HG03139 (cell line): ENCODE data around the gene FBLN1.
"Not testable (repeated sequence)": the region's sequence is repeated elsewhere in the genome, so short reads cannot be mapped to it uniquely, and the experiment has no call there.

Source experiments
- ATAC-seq: cut with Tn5 transposase; IDR thresholded peaks from one replicate; pipeline ENCODE4 v1.9.1; 2021; ENCODE audit not compliant: unreplicated experiment

The FBLN1 gene

DNA sequence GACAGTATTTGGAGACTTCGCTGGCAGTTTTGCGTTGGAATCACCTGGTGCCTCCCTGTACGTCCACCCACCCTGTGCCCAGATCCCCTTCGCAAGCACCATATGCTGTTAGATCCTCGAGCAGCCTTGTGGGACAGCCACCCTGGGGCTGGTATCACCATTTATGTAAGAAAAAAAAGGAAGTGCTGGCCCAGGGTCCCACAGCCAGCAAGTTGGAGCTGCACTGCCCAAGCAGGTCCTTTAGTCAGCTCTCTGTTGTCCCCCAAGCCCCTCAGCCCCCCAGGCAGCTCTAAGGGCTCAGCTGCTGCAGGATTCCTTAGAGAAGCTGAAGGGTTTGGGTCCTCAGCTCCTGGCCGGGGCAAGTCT, 80.3 kb downstream of the FBLN1 start:
- no peak for ATAC-seq

GRCh38 chr22:45583504-45583903, 80.8 kb downstream of the FBLN1 start:
- no peak for ATAC-seq

DNA sequence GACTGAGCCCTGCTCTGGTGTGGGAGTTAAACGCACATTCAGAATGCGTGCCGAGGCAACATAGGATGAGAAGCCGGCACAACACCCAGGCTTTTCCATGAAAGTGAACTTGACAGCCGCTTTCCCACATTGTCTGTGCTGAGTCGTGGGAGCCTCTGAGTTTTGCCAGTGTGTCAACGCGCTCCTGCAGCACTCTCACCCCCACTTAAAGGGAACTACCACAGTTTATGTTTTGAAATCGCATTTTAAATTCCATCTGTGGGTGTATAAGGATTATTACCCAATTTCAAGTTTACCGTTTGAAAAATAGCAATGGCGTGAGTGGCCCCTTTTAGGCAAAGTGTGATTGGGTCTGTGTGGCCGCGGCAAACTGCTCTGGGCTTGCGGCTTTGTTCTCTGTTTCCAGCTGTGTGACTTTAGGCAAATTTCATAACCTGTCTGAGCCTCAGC, 81.5 kb downstream of the FBLN1 start:
- ATAC-seq = no peak

DNA sequence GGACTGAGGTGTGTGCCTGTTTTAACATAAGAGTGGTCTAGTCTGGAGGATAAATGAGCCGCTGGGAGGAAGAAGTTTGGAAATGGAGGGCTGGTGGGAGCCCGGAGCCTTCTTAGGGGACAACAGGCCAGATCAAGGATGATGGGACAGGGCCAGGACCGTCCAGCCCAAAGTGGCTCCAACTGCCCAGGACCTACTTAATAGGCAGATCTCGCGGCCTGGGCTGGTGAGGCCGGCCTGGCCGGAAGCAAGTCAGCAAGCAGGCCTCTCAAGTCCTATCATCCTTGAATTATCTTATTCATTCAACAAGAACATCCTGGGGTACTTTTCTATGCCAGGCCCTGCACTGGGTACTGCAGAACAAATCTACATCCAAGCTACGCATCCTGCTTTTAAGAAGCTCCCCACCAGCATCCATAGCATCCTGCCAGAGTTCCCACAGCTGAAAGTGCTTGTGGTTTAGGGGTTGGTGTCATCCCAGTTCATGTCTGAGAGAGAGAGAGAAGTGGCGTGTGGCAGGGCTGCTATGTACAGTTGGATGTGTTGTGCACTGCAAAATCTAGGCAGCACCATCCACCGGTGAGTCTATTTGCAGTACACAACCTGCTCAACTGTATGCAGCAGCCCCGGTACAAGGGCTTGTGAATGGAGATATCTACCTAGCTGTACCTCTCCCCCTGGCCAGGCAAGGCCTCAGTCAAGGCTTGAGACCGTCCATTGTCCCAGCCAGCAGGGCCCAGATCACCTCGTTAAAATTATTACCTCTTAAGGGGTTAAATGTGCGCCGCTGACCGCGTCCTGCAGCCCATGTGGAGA, 82.1 kb downstream of the FBLN1 start:
- ATAC-seq = no peak

DNA sequence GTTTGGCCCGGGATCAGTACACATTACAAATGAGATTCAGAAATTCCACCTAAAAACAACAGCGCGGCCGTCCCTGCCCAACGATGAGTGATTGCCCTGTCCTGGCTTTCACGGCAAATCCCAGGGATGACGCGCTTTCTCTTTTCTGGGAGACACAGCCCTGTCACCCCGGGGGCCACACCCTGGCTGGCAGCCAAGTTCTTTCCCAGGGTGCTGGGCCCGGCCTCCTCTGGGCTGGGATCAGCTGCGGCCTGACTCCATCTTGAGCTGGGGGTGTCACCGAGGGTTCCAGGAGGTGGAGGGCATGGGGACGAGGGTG, 82.7 kb downstream of the FBLN1 start:
- no peak for ATAC-seq

- ATAC-seq = no peak
Measured at GRCh38 chr22:45585946-45586540, 83.4 kb downstream of the FBLN1 start.

DNA sequence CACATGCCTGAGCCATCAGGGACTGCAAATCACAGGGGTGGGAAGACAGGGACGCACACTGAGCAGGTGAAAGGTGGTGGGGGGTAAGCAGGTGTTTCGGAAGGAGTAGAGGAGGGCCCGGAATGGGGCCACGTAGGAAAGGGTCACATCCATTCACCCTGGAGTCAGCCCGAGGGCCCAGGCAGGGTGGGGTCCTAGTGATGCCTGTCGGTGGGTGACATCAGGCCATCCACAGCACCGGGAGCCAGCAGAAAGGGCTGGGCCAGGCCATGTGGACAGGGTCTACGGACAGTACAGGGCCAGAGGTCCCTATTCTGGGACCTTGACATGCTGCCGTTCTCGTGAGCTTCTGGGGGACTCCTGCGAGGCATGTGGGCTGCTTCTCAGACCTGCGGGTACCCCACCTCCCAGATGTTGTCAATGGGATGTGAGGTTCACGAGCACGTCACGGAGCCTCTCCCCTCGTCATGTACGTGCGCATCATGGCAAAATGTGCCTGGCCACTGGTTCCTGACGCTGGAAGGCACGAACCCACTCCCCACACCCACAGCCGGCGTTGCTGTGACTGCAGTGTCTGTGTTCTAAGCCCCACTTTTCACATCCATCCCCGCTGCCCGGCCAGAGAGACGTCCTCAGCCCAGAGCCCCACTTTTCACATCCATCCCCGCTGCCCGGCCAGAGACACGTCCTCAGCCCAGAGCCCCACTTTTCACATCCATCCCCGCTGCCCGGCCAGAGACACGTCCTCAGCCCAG, 84.1 kb downstream of the FBLN1 start:
- no peak for ATAC-seq

- ATAC-seq = no peak
Measured at GRCh38 chr22:45587638-45588505, 85.2 kb downstream of the FBLN1 start.

DNA sequence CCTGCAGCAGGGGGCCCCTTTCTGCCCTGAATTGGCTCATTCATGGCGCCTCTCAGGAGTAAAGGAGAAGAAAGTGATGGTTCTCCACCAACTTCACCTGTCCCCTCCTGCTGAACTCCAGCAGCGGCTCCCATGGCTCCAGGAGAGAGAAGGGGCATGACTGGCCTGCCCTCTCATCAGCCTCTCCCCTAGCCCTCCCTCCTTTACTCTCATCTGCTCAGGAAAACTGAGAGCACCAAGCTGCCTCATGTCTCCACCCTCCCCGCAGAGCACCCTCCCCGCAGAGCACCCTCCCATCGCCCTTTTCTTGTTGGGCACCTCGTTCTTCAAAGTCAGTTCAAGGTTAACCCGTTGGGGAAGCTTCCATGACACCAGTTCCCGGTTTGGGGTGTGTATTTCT, 86.9 kb downstream of the FBLN1 start:
- ATAC-seq = no peak

DNA sequence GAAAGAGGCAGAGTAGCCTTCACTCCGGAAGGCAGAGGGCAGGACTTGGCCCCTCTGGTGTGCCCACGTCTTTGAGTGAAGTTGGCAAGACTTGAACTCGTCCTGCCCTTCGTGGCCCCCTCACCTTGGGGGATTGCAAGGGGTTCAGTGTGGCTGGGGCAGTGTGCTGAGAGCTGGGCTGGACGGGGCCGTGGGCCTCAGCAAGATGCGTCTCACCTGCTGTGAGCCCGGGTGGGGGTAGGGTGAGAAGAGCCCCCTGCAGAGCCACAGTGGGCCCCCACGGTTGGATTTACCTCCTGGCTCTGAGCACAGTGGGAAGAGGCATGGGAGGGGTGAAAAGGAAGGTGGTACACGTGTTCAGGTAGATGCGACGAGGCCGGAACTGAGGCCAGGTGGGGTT, 87.6 kb downstream of the FBLN1 start:
- no peak for ATAC-seq

DNA sequence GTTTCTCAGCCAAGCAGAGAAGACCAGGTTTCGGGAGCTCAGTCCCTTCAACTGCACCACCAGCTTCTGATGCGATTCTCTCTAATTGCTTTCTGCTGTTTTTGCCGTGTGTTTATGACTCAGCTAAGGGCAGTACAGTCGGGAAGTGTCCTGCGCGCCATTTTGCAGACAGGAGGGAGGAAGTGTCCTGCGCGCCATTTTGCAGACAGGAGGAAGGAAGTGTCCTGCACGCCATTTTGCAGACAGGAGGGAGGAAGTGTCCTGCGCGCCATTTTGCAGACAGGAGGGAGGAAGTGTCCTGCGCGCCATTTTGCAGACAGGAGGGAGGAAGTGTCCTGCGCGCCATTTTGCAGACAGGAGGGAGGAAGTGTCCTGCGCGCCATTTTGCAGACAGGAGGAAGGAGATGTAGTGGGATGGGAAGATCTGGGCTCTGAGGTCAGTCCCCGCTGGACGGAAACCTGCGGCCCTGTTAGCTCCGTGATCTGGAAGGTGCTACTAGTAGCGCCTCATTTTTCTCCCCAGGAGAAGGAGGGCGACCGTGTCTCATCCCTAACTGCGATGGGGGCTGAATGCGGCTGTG, 89.0 kb downstream of the FBLN1 start:
- ATAC-seq = not testable (repeated sequence)

GRCh38 chr22:45594123-45594941, 91.6 kb downstream of the FBLN1 start:
- no peak for ATAC-seq

DNA sequence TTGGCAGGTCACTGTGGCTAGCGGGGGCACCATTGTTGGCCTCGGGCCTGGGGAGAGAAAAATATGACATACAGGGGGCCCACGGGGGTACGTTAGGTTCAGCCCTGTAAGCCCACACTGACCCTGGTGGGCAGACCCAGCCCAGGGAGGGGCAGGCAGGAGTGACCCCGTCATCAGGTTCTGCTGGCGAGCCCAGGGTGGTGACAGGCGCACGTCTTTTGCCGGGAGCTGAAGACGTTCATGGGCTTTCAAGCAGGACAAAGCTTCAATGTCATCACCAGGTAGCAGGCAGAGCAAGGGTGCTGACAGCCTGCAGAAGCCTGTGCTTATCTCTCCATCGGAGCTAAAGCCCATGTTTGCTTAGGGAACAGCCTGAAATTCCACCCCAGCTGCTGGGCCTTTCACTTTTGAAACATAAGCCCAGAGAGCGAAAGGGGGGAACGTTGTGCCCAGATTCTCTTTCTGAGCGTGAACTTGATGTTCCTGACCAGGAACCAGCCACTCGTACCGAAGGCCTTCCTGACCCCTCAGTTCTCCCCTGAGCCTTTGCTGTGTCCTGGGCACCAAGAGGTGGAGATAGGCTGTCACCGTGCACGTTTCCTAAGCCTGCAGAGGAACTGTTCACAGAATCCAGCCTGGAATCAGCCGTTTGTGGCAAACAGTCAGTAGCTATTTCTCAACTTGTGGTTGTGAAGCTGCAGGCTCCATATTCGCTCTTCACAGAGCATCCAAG, 94.9 kb downstream of the FBLN1 start:
- no peak for ATAC-seq

DNA sequence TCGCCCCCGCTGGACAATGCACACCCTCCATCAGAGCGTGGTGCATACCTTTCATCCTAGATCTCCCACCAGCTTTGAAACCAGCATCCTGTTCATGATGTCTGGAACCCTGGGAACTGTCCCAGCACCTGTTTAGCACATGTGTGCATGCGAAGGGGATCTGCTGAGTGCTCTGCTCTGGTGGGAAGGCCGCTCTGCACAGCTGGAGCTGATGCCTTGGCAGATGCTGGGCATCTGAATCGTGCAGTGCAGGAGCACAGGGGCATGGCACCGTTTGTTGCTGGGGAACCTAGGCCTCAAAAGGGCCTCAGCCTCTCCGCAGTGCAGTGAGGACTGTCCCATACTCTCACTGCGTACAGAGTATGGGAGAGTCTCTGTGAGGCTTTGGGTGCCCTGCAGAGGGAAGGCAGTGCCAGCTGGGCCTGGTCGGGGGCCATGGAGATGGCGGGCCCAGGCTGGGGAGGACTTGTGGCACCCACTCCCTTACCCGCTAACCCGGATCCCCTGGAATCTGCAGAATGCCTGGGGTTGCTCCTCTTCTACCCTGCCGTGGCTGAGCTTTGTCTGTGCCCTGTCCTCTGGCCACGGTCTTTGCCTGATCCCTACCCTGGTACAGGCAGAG, 96.0 kb downstream of the FBLN1 start:
- ATAC-seq = no peak

DNA sequence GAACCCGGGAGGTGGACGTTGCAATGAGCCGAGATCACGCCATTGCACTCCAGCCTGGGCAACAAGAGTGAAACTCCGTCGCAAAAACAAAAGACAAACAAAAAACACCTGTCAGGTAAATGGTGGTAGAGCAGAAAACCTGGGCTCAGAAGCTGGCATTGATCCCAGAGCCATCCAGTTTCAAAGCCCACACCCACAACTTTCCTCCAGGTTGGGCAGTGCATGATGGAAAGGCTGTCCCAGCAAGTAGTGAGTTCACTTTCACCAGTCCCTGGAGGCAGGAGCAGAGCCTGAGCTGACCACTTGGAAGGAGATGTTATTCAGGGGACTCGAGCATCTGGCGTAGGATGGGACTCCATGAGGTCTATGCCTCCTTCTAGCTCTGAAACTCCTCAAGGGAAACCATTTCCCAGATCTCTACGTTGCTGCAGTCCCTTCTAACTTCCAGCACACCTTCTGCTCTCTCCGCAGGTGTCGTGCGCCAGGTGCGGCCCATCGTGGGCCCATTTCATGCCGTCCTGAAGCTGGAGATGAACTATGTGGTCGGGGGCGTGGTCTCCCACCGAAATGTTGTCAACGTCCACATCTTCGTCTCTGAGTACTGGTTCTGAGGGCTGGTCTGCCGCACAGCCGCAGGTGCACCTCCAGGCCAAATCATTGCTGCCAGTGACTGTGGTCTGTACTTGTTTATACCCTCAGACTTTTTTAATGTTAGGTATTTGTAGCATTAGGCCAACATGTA, 97.3 kb downstream of the FBLN1 start:
- ATAC-seq = no peak

- no peak for ATAC-seq
Measured at GRCh38 chr22:45600790-45601730, 98.4 kb downstream of the FBLN1 start.
